ENCODE results near the gene GATA2.

DNA sequence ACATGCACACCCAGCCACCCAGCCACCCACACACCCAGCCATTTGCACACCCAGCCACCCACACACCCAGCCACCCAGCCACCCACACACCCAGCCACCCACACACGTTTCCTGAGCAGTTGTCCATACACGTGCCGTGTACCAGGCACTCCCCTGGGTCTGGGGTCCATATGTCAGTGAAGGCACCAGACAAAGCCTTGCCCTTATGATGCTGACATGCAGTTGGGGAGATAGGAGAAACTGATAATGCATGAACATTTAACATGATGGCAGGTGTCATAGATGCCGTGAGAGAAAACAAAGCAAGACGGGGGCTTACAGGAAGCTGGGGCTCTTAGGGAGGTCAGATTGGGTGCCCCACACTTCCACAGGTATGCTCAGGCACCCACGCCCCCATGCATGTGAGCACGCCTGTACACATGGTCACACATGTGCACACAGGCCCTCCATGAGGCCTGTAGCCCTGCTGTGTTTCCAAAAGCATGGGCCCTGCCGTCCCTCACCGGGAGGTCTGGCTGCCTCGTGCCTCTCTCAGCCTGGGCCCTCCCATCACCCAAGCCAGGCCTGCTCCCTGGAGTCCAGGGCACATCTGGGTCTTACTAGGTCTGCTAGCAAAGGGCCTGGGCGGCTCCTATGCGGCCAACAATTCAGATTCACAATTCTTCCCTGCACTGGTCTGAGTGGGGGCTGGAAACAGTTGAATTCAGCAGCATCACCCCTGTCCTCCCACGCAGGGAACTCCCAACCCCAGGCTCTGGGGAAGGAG, 22.7 kb downstream of the GATA2 start:
- TF ChIP-seq POLR2AphosphoS5 (IDR thresholded peaks at IDR 0.05), result no peak
- TF ChIP-seq, protein P1, sequence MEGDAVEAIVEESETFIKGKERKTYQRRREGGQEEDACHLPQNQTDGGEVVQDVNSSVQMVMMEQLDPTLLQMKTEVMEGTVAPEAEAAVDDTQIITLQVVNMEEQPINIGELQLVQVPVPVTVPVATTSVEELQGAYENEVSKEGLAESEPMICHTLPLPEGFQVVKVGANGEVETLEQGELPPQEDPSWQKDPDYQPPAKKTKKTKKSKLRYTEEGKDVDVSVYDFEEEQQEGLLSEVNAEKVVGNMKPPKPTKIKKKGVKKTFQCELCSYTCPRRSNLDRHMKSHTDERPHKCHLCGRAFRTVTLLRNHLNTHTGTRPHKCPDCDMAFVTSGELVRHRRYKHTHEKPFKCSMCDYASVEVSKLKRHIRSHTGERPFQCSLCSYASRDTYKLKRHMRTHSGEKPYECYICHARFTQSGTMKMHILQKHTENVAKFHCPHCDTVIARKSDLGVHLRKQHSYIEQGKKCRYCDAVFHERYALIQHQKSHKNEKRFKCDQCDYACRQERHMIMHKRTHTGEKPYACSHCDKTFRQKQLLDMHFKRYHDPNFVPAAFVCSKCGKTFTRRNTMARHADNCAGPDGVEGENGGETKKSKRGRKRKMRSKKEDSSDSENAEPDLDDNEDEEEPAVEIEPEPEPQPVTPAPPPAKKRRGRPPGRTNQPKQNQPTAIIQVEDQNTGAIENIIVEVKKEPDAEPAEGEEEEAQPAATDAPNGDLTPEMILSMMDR (IDR thresholded peaks at IDR 0.05), result no peak

Measured in suprapubic skin (tissue), 3 donors.